ENCODE measurements around the gene OR2K2.

DNA sequence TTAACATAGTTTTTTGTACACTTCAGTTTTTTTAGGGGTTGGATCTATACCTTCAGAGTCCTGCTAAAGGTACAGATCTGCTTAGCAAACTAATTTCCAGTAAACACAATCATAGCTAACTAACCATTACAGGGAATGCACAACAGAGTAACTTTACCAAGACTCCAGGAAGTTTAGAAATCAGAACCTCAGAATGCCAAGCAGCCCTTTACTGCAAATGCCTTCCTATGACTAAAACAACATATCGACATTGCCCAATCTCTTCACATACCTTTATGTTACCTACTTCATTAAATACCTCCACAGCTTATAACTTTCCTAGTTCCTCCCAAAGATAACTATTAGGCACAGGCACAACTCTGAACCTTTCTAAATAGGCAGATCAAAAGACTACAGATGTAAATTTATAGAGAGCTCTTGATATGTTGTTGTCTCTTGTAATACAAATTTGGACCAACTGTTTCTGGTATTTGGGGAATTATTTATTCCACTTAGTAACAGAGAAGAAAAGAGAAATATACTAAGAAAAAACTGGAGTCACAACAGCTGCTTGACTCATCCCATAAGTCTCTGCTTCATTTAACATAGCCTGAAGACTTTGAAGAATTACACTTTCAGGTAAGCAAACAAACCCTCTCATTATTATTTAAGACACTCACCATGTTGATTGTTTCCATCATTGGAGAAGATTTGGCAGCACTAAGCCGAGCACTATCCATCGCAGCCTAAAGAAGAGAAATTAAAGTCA lies 46.0 kb upstream of the OR2K2 start:
- TF ChIP-seq POLR2AphosphoS5 (IDR thresholded peaks at IDR 0.05) (no peak), RAD21 (conservative IDR thresholded peaks at IDR 0.05) (no peak), SMC3 (conservative IDR thresholded peaks at IDR 0.05; ENCODE audit: poor library complexity) (no peak), EP300 (conservative IDR thresholded peaks at IDR 0.05; ENCODE audit: poor library complexity, severe bottlenecking) (no peak)
- TF ChIP-seq, protein P1, sequence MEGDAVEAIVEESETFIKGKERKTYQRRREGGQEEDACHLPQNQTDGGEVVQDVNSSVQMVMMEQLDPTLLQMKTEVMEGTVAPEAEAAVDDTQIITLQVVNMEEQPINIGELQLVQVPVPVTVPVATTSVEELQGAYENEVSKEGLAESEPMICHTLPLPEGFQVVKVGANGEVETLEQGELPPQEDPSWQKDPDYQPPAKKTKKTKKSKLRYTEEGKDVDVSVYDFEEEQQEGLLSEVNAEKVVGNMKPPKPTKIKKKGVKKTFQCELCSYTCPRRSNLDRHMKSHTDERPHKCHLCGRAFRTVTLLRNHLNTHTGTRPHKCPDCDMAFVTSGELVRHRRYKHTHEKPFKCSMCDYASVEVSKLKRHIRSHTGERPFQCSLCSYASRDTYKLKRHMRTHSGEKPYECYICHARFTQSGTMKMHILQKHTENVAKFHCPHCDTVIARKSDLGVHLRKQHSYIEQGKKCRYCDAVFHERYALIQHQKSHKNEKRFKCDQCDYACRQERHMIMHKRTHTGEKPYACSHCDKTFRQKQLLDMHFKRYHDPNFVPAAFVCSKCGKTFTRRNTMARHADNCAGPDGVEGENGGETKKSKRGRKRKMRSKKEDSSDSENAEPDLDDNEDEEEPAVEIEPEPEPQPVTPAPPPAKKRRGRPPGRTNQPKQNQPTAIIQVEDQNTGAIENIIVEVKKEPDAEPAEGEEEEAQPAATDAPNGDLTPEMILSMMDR (IDR thresholded peaks at IDR 0.05; ENCODE audit: poor library complexity, severe bottlenecking) = no peak
- TF ChIP-seq, protein P2, sequence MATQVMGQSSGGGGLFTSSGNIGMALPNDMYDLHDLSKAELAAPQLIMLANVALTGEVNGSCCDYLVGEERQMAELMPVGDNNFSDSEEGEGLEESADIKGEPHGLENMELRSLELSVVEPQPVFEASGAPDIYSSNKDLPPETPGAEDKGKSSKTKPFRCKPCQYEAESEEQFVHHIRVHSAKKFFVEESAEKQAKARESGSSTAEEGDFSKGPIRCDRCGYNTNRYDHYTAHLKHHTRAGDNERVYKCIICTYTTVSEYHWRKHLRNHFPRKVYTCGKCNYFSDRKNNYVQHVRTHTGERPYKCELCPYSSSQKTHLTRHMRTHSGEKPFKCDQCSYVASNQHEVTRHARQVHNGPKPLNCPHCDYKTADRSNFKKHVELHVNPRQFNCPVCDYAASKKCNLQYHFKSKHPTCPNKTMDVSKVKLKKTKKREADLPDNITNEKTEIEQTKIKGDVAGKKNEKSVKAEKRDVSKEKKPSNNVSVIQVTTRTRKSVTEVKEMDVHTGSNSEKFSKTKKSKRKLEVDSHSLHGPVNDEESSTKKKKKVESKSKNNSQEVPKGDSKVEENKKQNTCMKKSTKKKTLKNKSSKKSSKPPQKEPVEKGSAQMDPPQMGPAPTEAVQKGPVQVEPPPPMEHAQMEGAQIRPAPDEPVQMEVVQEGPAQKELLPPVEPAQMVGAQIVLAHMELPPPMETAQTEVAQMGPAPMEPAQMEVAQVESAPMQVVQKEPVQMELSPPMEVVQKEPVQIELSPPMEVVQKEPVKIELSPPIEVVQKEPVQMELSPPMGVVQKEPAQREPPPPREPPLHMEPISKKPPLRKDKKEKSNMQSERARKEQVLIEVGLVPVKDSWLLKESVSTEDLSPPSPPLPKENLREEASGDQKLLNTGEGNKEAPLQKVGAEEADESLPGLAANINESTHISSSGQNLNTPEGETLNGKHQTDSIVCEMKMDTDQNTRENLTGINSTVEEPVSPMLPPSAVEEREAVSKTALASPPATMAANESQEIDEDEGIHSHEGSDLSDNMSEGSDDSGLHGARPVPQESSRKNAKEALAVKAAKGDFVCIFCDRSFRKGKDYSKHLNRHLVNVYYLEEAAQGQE (IDR thresholded peaks at IDR 0.05; ENCODE audit: borderline replicate concordance) = no peak

All from neural cell (in vitro differentiated cells).